ENCODE results near the gene ZBTB48.

Gene ZBTB48

DNA sequence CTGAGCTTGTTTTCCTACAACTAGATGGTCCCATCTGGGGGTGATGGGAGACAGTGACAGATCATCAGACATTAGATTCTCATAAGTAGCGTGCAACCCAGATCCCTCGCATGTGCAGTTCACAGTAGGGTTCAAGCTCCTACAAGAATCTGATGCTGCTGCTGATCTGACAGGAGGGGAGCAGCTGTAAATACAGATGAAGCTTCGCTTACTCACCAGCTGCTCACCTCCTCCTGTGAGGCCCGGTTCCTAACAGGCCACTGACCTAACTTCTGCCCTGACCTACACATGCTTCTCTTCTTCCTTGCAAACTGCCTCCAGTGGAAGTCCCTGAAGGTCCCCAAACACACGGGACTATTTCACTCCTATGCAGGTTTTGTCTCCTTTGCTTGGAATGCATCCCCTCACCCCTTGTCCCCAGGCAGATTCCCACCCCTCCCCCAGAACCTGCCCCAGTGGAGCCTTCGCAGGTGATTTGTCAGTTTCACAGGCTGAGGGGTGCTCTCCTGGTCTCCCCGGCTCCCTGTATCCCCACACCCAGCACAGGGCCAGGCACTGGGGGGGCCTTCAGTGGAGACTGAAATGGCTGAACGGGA is 5.7 kb upstream of the ZBTB48 start:
- peak; percentile 29 for DNase-seq

DNA sequence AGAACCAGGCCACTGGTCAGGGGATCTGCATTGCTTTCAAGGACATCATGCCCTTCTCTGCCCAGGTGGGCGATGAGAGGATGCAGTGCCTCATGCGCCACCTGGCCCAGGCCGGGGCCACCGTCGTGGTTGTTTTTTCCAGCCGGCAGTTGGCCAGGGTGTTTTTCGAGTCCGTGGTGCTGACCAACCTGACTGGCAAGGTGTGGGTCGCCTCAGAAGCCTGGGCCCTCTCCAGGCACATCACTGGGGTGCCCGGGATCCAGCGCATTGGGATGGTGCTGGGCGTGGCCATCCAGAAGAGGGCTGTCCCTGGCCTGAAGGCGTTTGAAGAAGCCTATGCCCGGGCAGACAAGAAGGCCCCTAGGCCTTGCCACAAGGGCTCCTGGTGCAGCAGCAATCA is 5.0 kb upstream of the ZBTB48 start:
- DNase-seq = no peak

DNA sequence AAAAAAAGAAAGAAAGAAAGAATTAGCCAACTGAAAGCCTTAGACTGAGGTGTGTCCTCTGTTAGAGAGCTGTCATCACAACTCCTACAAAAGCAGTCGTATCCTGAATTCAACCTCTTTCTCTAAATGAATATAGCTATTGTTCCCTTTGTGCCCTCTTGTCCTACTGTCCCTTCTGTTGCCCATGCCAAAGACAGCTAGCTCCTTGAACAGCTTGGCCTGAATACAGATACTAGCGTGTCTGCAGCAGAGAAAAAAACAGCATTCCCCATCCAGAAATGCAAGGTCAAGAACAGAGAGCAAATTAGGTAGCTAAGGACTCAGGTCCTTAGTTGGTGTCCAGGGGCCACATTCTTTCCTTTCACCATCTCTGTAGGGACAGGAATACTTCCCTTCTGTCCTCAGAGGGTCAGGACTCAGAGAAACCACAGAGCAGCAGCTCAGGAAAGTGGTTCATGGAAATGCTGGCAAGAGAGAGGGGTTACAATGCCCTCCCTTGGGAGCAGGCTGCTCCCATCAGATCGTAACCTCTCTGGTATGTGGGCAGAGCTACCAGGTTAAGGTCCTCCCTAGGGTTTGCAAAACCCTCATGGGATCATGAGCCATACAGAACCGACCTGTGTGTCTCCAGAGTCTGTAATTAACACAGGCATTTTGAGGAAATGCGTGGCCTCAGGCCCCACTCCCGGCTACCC is 1.8 kb upstream of the ZBTB48 start:
- DNase-seq = no peak

- DNase-seq = no peak
Measured at GRCh38 chr1:6578624-6579373, 995 bp upstream of the ZBTB48 start.

GRCh38 chr1:6580119-6580592 is 362 bp downstream of the ZBTB48 start:
- no peak for DNase-seq

- DNase-seq = peak; percentile 51
Measured at GRCh38 chr1:6580593-6581409, 1.0 kb downstream of the ZBTB48 start.

DNA sequence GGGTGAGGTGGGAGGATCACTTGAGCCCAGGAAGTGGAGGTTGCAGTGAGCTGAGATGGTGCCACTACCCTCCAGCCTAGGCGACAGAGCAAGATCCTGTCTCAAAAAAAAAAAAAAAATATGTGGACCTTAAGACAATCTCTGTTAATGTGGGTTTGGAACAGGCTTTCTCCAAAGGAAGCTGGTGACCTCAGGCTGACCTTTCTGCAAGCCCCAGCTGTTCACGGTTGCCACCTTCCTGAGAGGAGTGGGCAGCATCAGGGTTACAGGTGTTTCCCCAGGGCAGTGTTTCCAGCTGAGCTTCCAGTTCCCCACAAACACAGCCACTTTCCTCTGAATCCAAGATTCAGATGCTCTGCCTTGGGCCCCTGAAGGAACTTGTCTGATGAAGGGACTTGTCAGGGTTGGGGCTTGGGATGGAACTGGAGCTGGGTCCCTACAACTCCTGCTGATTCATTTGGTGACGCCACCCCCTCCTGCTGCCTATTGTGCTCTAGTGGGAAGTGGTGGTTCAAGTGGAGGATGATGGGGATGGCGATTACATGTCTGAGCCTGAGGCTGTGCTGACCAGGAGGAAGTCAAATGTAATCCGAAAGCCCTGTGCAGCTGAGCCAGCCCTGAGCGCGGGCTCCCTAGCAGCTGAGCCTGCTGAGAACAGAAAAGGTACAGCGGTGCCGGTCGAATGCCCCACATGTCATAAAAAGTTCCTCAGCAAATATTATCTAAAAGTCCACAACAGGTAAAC is 1.9 kb downstream of the ZBTB48 start:
- DNase-seq = no peak

DNA sequence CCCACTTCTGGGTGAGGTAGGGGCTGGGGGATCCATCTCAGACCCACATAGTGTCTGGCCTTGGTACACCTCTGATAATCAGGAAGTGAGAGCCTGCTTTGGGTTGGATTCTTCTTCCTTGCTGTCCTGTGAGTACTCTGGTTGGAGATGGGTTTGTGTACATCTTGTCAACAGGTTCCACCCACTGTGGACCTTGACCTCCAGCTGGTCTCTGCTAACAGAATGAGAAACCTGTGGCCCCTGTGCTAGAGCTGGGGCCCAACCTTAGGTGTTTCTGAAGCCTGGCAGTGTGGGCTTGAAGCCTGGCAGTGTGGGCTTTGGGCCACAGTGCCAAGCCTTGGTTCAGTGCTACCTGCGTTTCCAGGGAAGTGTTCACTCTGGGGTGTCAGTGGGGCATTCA is 2.6 kb downstream of the ZBTB48 start:
- DNase-seq = no peak

DNA sequence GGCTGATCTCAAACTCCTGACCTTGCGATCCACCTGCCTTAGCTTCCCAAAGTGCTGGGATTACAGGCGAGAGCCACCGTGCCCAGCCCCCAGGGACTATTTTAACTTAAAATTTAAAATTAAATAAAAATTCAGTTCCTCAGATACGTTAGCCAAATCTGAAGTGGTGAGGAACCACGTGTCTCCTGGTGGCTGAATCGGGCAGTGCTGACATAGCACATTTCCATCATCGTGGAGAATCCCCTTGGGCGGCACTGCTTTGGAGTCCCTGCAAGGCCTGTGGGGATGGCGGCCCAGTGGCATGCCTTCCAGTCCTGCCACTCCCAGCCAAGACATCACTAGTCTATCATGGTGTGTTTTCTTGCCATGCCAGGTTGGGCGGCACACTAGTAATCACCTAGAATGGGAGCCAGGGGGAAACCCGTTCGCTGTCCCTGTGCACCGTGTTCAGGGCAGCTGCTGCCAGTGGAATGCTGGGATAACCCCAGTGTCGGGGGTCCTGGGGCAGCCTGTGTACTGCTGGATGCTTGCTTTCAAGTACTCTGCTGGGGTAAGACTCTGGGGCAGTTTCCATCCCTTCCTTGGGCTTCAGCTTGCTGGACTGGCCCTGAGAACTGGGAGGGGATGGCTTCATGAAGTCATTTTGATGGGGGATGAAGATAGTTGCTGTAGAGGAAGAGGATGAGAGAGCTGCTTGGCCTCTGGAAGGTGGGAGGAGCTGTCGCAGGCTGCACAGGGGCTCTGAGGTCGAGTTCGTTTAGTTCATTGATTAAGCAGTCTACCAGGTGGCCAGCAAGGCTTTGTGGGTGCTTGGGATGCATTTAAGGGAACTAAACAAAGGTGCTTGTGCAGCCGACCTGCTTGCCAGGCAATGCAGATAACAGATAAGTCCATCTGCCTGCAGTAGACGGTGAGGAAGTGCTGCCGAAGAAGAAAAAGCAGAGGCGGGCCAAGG is 4.6 kb downstream of the ZBTB48 start:
- no peak for DNase-seq

GRCh38 chr1:6585081-6585722 is 5.4 kb downstream of the ZBTB48 start:
- DNase-seq = no peak

DNA sequence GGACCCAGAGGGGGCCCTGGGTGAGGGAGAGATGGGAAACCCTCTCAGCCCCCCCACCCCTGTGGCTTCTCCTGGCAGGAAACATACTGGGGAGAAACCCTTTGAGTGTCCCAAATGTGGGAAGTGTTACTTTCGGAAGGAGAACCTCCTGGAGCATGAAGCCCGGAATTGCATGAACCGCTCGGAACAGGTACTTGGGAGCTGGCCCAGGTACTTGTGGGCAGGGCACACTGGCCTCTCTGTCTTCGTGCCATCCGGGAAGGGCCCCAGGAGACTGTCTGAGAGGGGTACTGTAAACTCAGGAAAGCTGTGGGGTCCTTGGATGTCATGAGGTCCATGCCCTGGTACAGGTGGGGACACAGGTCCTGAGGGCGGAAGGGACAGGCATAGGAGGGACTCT is 6.0 kb downstream of the ZBTB48 start:
- no peak for DNase-seq

- no peak for DNase-seq
Measured at GRCh38 chr1:6586404-6586816, 6.6 kb downstream of the ZBTB48 start.

DNA sequence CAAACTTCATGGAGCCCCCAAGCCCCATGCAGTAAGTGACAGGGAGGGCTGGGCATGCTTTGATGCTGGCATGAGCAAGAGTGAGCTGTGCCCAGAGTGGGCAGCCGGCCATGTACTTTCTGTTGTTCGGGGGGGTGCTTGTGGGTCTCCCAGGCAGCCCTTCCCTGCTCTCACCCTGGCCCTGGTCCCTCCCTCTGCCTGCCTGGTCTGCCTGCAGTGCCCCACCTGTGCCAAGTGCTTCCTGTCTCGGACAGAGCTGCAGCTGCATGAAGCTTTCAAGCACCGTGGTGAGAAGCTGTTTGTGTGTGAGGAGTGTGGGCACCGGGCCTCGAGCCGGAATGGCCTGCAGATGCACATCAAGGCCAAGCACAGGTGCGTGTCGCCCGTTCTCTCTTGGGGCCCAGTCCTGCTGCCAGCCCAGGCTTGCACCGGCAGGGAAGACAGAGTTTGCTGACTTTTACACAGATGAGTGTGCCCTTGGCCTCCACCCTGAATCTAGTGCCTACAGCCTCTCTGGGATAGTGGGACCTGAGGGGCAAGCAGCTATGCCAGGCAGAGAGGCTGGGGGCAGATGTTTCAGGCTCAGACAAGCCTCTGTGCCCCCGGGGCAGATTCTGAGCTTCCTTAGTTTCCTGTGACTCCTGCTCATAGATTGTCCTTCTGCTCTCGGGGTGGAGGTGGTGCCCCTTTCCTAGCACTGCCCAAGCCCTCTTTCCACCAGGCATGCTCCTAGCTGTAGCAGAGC is 7.6 kb downstream of the ZBTB48 start:
- DNase-seq = no peak

DNA sequence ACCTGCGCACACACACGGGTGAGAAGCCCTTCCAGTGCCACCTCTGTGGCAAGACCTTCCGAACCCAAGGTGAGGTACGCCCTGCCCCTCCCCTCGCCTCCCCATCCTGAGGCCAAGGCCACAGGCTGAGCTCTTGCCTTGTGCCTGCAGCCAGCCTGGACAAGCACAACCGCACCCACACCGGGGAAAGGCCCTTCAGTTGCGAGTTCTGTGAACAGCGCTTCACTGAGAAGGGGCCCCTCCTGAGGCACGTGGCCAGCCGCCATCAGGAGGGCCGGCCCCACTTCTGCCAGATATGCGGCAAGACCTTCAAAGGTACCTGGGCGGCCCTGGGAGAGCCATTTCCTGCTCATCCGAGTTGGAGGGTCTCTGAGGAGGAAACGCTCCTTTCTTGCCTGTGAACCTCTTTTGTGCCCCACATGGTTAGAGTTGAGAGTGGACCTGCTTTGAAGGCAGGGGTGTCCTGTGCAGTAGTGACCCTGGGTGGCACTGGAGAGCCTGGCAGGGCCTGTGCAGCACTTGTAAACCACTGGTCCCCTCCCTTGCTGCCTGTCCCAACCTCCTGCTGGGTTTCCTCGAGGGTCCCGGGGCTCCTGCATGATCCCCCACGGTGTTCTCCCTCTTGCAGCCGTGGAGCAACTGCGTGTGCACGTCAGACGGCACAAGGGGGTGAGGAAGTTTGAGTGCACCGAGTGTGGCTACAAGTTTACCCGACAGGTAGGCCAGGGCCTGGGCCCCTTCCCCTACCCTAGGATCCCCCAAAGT is 8.5 kb downstream of the ZBTB48 start:
- DNase-seq = no peak

DNA sequence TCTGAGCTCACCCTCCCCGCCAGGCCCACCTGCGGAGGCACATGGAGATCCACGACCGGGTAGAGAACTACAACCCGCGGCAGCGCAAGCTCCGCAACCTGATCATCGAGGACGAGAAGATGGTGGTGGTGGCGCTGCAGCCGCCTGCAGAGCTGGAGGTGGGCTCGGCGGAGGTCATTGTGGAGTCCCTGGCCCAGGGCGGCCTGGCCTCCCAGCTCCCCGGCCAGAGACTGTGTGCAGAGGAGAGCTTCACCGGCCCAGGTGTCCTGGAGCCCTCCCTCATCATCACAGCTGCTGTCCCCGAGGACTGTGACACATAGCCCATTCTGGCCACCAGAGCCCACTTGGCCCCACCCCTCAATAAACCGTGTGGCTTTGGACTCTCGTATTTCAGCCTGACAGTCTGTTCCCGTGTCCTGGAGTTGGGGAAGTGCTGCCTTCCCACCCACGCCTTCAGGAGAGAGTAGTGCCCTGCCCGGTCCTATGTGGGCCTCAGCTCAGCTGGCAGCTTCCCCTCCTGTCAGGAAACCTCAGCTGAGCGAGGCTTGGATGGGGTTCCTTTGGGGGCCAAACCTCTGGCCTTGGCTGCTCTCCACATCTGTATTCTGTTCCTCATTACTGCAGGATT is 9.2 kb downstream of the ZBTB48 start:
- peak; percentile 20 for DNase-seq

DNA sequence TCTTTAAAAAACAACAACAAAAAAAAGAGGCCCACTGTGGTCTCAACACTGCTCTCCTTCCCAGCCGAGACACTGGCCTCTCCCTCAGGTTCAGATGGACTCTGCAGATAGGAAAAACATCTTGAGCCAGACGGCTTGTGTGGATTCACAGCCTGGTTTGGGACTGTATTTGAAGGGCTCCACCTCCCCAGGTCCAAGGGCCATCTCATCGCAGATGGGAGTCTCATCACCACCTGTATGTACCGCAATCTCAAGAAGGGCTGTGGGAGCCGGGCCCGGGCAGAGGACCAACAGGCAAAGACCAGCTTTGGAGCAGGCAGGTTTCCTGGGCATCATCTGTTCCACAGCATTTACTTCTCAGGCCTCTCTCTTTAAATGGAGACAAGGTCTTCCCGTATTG is 10.3 kb downstream of the ZBTB48 start:
- DNase-seq = no peak

GRCh38 chr1:6591222-6591621 is 11.4 kb downstream of the ZBTB48 start:
- DNase-seq = no peak

GRCh38 chr1:6591644-6592043 is 11.8 kb downstream of the ZBTB48 start:
- no peak for DNase-seq

DNA sequence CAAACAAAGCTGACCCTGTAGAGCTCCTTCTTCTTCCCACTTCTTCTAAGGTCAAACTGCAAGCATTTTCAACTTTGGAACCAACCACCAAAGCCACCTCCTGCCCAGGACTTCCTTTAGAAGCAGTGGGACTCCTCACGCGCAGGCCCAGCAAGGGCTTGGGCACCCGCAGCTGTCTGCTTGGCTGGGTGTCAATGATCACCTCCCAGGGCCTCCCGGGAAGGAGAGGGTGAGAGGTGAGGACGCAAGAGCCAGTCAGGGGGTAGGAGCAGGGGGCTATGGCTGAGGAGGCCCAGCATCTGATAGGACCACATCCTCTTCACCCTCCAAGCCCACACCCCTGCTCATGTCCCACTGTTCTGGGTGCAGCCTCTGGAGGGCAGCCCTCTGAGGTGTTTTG is 12.6 kb downstream of the ZBTB48 start:
- no peak for DNase-seq
